Measurements from ENCODE around the gene KCNT1.

KCNT1 gene

GRCh38 chr9:135724186-135724787 lies 22.3 kb downstream of the KCNT1 start:
- no peaks in the 10 kb centered on the region for H3K9me3 Mint-ChIP-seq
- H3K4me3 Mint-ChIP-seq: no peak overlapping the region
- H3K4me1 Mint-ChIP-seq: no peaks in the 10 kb centered on the region
- H3K27ac Mint-ChIP-seq: no peak overlapping the region
- no peak for DNase-seq (ENCODE audit: low spot score in 2 of 2)
- ATAC-seq: no peak
- no peaks in the 10 kb centered on the region for H3K36me3 Mint-ChIP-seq

GRCh38 chr9:135726138-135726853 lies 24.3 kb downstream of the KCNT1 start:
- Mint-ChIP-seq H3K4me1 (no peaks in the 10 kb centered on the region), H3K9me3 (no peaks in the 10 kb centered on the region), H3K27ac (no peak overlapping the region), H3K4me3 (no peak overlapping the region), H3K36me3 (no peaks in the 10 kb centered on the region)
- DNase-seq (ENCODE audit: low spot score in 2 of 2) (no peak), ATAC-seq (peak; percentile 6)

- Mint-ChIP-seq H3K4me3 (no peak overlapping the region), H3K27ac (no peak overlapping the region), H3K36me3 (no peaks in the 10 kb centered on the region), H3K9me3 (no peaks in the 10 kb centered on the region), H3K4me1 (no peaks in the 10 kb centered on the region)
- DNase-seq (ENCODE audit: low spot score in 2 of 2) (no peak), ATAC-seq (no peak)
Measured at GRCh38 chr9:135727257-135727875, 25.4 kb downstream of the KCNT1 start.

- Mint-ChIP-seq H3K4me3 (no peak overlapping the region), H3K27ac (no peak overlapping the region), H3K9me3 (no peaks in the 10 kb centered on the region), H3K36me3 (peaks cover 8% of the 10 kb centered on the region), H3K4me1 (peaks cover 3% of the 10 kb centered on the region)
- DNase-seq (ENCODE audit: low spot score in 2 of 2) (no peak), ATAC-seq (no peak)
Measured at GRCh38 chr9:135728436-135729110, 26.6 kb downstream of the KCNT1 start.

- Mint-ChIP-seq H3K9me3 (no peaks in the 10 kb centered on the region), H3K27ac (no peak overlapping the region), H3K36me3 (peaks cover 14% of the 10 kb centered on the region), H3K4me3 (no peak overlapping the region), H3K4me1 (peaks cover 8% of the 10 kb centered on the region)
- no peak for ATAC-seq
- no peak for DNase-seq (ENCODE audit: low spot score in 2 of 2)
Measured at GRCh38 chr9:135729480-135729879, 27.5 kb downstream of the KCNT1 start.

GRCh38 chr9:135731454-135731853 lies 29.5 kb downstream of the KCNT1 start:
- Mint-ChIP-seq H3K4me1 (peaks cover 8% of the 10 kb centered on the region), H3K27ac (no peak overlapping the region), H3K4me3 (no peak overlapping the region), H3K9me3 (no peaks in the 10 kb centered on the region), H3K36me3 (peaks cover 14% of the 10 kb centered on the region)
- ATAC-seq (no peak), DNase-seq (ENCODE audit: low spot score in 2 of 2) (no peak)

GRCh38 chr9:135732569-135733257 lies 30.7 kb downstream of the KCNT1 start:
- ATAC-seq: no peak

GRCh38 chr9:135734616-135735144 lies 32.7 kb downstream of the KCNT1 start:
- no peak for ATAC-seq
- no peaks in the 10 kb centered on the region for H3K9me3 Mint-ChIP-seq
- no peak overlapping the region for H3K27ac Mint-ChIP-seq
- no peak overlapping the region for H3K4me3 Mint-ChIP-seq
- peaks cover 8% of the 10 kb centered on the region for H3K4me1 Mint-ChIP-seq
- peaks cover 14% of the 10 kb centered on the region for H3K36me3 Mint-ChIP-seq
- DNase-seq (ENCODE audit: low spot score in 2 of 2): no peak

More at GRCh38 chr9:135732569-135733257, 30.7 kb downstream of the KCNT1 start:
- no peak overlapping the region for H3K4me3 Mint-ChIP-seq
- H3K27ac Mint-ChIP-seq: no peak overlapping the region
- H3K36me3 Mint-ChIP-seq: peaks cover 14% of the 10 kb centered on the region
- H3K9me3 Mint-ChIP-seq: no peaks in the 10 kb centered on the region
- DNase-seq (ENCODE audit: low spot score in 2 of 2): no peak
- peaks cover 8% of the 10 kb centered on the region for H3K4me1 Mint-ChIP-seq

- Mint-ChIP-seq H3K27ac (no peak overlapping the region), H3K9me3 (no peaks in the 10 kb centered on the region), H3K4me3 (no peak overlapping the region), H3K36me3 (peaks cover 14% of the 10 kb centered on the region), H3K4me1 (peaks cover 8% of the 10 kb centered on the region)
- no peak for ATAC-seq
- DNase-seq (ENCODE audit: low spot score in 2 of 2): no peak
Measured at GRCh38 chr9:135736272-135736978, 34.4 kb downstream of the KCNT1 start.

GRCh38 chr9:135736979-135737839 lies 35.2 kb downstream of the KCNT1 start:
- no peak overlapping the region for H3K27ac Mint-ChIP-seq
- no peaks in the 10 kb centered on the region for H3K9me3 Mint-ChIP-seq
- no peak for DNase-seq (ENCODE audit: low spot score in 2 of 2)
- no peak for ATAC-seq
- peaks cover 8% of the 10 kb centered on the region for H3K4me1 Mint-ChIP-seq
- H3K36me3 Mint-ChIP-seq: peaks cover 14% of the 10 kb centered on the region
- no peak overlapping the region for H3K4me3 Mint-ChIP-seq

GRCh38 chr9:135737840-135738521 lies 36.0 kb downstream of the KCNT1 start:
- no peak overlapping the region for H3K27ac Mint-ChIP-seq
- ATAC-seq: no peak
- H3K36me3 Mint-ChIP-seq: peaks cover 11% of the 10 kb centered on the region
- peaks cover 8% of the 10 kb centered on the region for H3K4me1 Mint-ChIP-seq
- no peak overlapping the region for H3K4me3 Mint-ChIP-seq
- no peak for DNase-seq (ENCODE audit: low spot score in 2 of 2)
- H3K9me3 Mint-ChIP-seq: no peaks in the 10 kb centered on the region

GRCh38 chr9:135739271-135740220 lies 37.6 kb downstream of the KCNT1 start:
- DNase-seq (ENCODE audit: low spot score in 2 of 2): no peak
- Mint-ChIP-seq H3K9me3 (no peaks in the 10 kb centered on the region), H3K27ac (no peak overlapping the region), H3K4me3 (no peak overlapping the region), H3K4me1 (no peaks in the 10 kb centered on the region), H3K36me3 (no peaks in the 10 kb centered on the region)
- ATAC-seq: no peak
